Measurements from ENCODE around the gene MARK1.

DNA sequence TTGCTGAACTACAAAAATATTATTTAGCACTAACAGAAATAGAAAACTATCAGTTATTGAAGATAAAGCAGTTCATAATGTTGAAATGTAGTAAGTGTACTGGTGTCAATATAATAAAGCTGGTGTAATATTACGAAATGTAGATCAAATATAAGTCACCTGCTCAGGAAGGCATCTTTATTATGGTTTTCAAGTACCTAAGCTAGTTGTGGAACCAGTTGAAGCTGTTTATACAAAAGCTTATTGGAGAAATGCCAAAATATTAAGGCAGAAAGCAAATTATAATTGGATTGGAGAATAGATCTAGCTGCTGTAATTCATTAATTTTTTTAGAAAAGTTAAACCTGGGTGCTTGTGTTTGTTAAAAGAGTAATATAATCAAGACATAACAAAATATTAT lies 6.2 kb upstream of the MARK1 start:
- TF ChIP-seq, protein P1, sequence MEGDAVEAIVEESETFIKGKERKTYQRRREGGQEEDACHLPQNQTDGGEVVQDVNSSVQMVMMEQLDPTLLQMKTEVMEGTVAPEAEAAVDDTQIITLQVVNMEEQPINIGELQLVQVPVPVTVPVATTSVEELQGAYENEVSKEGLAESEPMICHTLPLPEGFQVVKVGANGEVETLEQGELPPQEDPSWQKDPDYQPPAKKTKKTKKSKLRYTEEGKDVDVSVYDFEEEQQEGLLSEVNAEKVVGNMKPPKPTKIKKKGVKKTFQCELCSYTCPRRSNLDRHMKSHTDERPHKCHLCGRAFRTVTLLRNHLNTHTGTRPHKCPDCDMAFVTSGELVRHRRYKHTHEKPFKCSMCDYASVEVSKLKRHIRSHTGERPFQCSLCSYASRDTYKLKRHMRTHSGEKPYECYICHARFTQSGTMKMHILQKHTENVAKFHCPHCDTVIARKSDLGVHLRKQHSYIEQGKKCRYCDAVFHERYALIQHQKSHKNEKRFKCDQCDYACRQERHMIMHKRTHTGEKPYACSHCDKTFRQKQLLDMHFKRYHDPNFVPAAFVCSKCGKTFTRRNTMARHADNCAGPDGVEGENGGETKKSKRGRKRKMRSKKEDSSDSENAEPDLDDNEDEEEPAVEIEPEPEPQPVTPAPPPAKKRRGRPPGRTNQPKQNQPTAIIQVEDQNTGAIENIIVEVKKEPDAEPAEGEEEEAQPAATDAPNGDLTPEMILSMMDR (IDR thresholded peaks at IDR 0.05; ENCODE audit: borderline replicate concordance, extremely low read depth, low read length, poor library complexity, severe bottlenecking), result no peak
- TF ChIP-seq EZH2 (IDR thresholded peaks at IDR 0.05; ENCODE audit: borderline replicate concordance, low read depth, low read length, severe bottlenecking), result no peak

All from DND-41 (cell line).